Measurements from ENCODE around the gene ARHGEF38. TPM values are rescaled to one million over a fixed set of nuclear protein-coding genes. Genes with fewer than 3 reads are reported as not detected.

The ARHGEF38 gene
- total RNA-seq, 1 experiment from 2014 or later = not detected

DNA sequence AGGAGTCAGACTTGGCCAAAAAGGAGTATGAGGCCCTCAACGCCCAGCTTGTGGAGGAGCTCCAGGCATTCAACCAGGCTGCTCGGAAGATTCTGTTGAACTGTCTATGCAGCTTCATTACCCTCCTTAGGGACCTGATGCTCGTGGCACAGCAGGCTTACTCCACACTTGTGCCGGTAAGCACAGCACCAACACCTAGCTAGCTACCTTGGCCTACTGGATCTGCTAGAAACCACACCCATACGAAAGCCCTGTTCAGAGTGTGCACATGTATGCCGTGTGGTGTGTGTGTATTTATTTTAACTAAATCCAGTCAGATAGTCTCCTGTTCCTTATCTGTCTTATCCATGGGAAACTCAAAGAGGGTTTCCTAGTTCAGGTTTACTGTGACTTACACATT is 106.8 kb downstream of the ARHGEF38 start:
- ChIA-PET POLR2A (ENCODE audit: low non-redundant PET) (no interaction called here), CTCF (no interaction called here)
- no peak for DNase-seq (ENCODE audit: low spot score)
- Histone ChIP-seq H3K27ac (ENCODE audit: low read depth, low read length, poor library complexity, severe bottlenecking) (no peak overlapping the region), H3K27me3 (replicated peaks; ENCODE audit: insufficient read depth, low read depth, low read length, poor library complexity) (no peaks in the 10 kb centered on the region), H3K36me3 (ENCODE audit: insufficient read depth, low read length, poor library complexity, severe bottlenecking) (no peaks in the 10 kb centered on the region), H3K9me3 (ENCODE audit: low read depth, low read length, poor library complexity, severe bottlenecking) (no peaks in the 10 kb centered on the region), H3K4me3 (ENCODE audit: low read depth, low read length, poor library complexity, severe bottlenecking) (no peak overlapping the region), H3K4me1 (ENCODE audit: insufficient read depth, low read length, poor library complexity, severe bottlenecking) (no peaks in the 10 kb centered on the region)
- BruUV-seq (replicated peaks) = no TSS peak
- intact Hi-C loops (cut with micrococcal nuclease; ENCODE audit: unreplicated experiment) = no loop called here
- TF ChIP-seq CTCF (conservative IDR thresholded peaks at IDR 0.05; ENCODE audit: low read depth, low read length) = no peak
- no peak for TF ChIP-seq EZH2 (IDR thresholded peaks at IDR 0.05; ENCODE audit: borderline replicate concordance, low read depth, low read length, poor library complexity, severe bottlenecking)

- no peaks in the 10 kb centered on the region for H3K9me3 ChIP-seq (ENCODE audit: low read depth, low read length, poor library complexity, severe bottlenecking)
- H3K27ac ChIP-seq (ENCODE audit: low read depth, low read length, poor library complexity, severe bottlenecking) = no peak overlapping the region
- no peak overlapping the region for H3K4me3 ChIP-seq (ENCODE audit: low read depth, low read length, poor library complexity, severe bottlenecking)
- no peaks in the 10 kb centered on the region for H3K36me3 ChIP-seq (ENCODE audit: insufficient read depth, low read length, poor library complexity, severe bottlenecking)
- no peak for DNase-seq (ENCODE audit: low spot score)
- POLR2A ChIA-PET (ENCODE audit: low non-redundant PET) = no interaction called here
- no TSS peak for BruUV-seq (replicated peaks)
- intact Hi-C loops (cut with micrococcal nuclease; ENCODE audit: unreplicated experiment) = no loop called here
- TF ChIP-seq EZH2 (IDR thresholded peaks at IDR 0.05; ENCODE audit: borderline replicate concordance, low read depth, low read length, poor library complexity, severe bottlenecking) (no peak), CTCF (conservative IDR thresholded peaks at IDR 0.05; ENCODE audit: low read depth, low read length) (no peak)
- CTCF ChIA-PET = no interaction called here
- H3K4me1 ChIP-seq (ENCODE audit: insufficient read depth, low read length, poor library complexity, severe bottlenecking) = no peaks in the 10 kb centered on the region
- no peaks in the 10 kb centered on the region for H3K27me3 ChIP-seq (replicated peaks; ENCODE audit: insufficient read depth, low read depth, low read length, poor library complexity)
Measured at GRCh38 chr4:105661028-105661427, 108.6 kb downstream of the ARHGEF38 start.

DNA sequence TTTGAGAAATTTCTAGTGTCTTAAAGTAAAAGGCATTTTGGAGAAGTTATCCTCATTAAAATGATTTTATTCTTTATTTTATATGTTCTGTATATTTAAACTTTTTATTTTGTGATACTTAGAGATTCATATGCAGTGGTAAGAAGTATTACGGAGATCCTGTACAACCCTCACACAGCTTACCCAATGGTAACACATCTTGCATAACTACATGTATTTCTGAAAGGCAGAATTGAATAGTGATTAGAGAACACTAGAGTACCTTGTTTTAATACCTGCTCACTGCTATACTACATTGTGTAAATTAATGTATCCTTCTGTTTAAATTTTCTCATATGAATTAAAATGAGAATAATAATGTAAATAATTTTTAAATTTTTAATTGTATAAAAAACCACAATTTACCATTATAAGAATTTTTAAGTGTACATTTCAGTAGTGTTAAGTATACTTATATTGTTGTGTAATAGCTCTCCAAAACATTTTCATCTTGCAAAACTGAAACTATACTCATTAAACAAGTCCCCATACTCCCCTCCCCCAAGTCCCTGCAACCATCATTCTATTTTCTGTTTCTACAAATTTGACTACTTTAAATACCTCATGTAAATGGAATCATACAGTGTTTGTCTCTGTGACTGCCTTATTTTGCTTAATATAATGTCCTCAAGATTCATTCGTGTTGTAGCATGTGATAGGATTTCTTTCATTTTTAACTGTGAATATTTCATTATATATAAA is 110.7 kb downstream of the ARHGEF38 start:
- Histone ChIP-seq H3K27ac (ENCODE audit: low read depth, low read length, poor library complexity, severe bottlenecking) (no peak overlapping the region), H3K27me3 (replicated peaks; ENCODE audit: insufficient read depth, low read depth, low read length, poor library complexity) (no peaks in the 10 kb centered on the region), H3K36me3 (ENCODE audit: insufficient read depth, low read length, poor library complexity, severe bottlenecking) (no peaks in the 10 kb centered on the region), H3K9me3 (ENCODE audit: low read depth, low read length, poor library complexity, severe bottlenecking) (no peaks in the 10 kb centered on the region), H3K4me3 (ENCODE audit: low read depth, low read length, poor library complexity, severe bottlenecking) (no peak overlapping the region), H3K4me1 (ENCODE audit: insufficient read depth, low read length, poor library complexity, severe bottlenecking) (no peaks in the 10 kb centered on the region)
- DNase-seq (ENCODE audit: low spot score) = no peak
- BruUV-seq (replicated peaks) = no TSS peak
- intact Hi-C loops (cut with micrococcal nuclease; ENCODE audit: unreplicated experiment) = no loop called here
- CTCF ChIA-PET = no interaction called here
- POLR2A ChIA-PET (ENCODE audit: low non-redundant PET) = no interaction called here
- TF ChIP-seq CTCF (conservative IDR thresholded peaks at IDR 0.05; ENCODE audit: low read depth, low read length) = no peak
- no peak for TF ChIP-seq EZH2 (IDR thresholded peaks at IDR 0.05; ENCODE audit: borderline replicate concordance, low read depth, low read length, poor library complexity, severe bottlenecking)
